Suprapubic skin (tissue), 4 donors: Measurements from ENCODE around the gene KDM5A.
"Not testable (repeated sequence)": the region's sequence is repeated elsewhere in the genome, so short reads cannot be mapped to it uniquely, and the experiment has no call there.

Experiments used
- CTCF ChIP-seq, 2 donors: fragments of 200-600 bp in 1 of 2; fragments of 450-650 bp in 1 of 2; sonication (generic) in 1 of 2; IDR thresholded peaks; one replicate each; pipeline ENCODE4 v1.5.1; 2016 to 2019; ENCODE audit warnings: antibody characterized with exemption in 2 of 2, mild to moderate bottlenecking in 1 of 2, moderate library complexity in 1 of 2
- EP300 ChIP-seq: sonication (generic); formaldehyde crosslinking; IDR thresholded peaks from one replicate; pipeline ENCODE4 v1.6.1; 2017; ENCODE audit warnings: antibody characterized with exemption
- POLR2A ChIP-seq, 2 donors: fragments of 450-650 bp; IDR thresholded peaks; one replicate each; pipeline ENCODE4 v1.6.1; 2017; ENCODE audit warnings: antibody characterized with exemption in 2 of 2, mild to moderate bottlenecking in 2 of 2, moderate library complexity in 2 of 2
- POLR2AphosphoS5 ChIP-seq, 3 donors: sonication (generic); formaldehyde crosslinking; IDR thresholded peaks; one replicate each; pipeline ENCODE4 v1.6.1; 2017; ENCODE audit warnings: antibody characterized with exemption in 3 of 3

- not testable (repeated sequence) for TF ChIP-seq CTCF (IDR thresholded peaks at IDR 0.05); POLR2A (IDR thresholded peaks at IDR 0.05); EP300; POLR2AphosphoS5 (IDR thresholded peaks at IDR 0.05)
Measured at GRCh38 chr12:370739-371485, 18.2 kb downstream of the KDM5A start.
